HFFc6 (cell line): ENCODE results near the gene SIGLEC15. TPM values are rescaled to one million over a fixed set of nuclear protein-coding genes. Genes with fewer than 3 reads are reported as not detected.
A peak's percentile ranks its signal among the peaks of the same experiment; 100 is the strongest.

Source experiments
- DNase-seq: peaks from one replicate; pipeline ENCODE4 v3.0.0-alpha.2; 2018
- H3K27ac Mint-ChIP-seq: 2 replicates; pipeline ENCODE4 v1.8.0; 2020; ENCODE audit warnings: mild to moderate bottlenecking, mixed read lengths
- H3K27me3 Mint-ChIP-seq: 2 replicates; pipeline ENCODE4 v1.8.0; 2021; ENCODE audit warnings: mild to moderate bottlenecking, moderate library complexity, mixed read lengths; ENCODE audit not compliant: insufficient read depth
- H3K36me3 Mint-ChIP-seq: 2 replicates; pipeline ENCODE4 v1.8.0; 2021; ENCODE audit warnings: low read depth, mixed read lengths
- H3K4me1 Mint-ChIP-seq: 2 replicates; pipeline ENCODE4 v1.8.0; 2020; ENCODE audit warnings: low read depth, mixed read lengths
- H3K4me3 Mint-ChIP-seq: 2 replicates; pipeline ENCODE4 v1.8.0; 2020; ENCODE audit warnings: mild to moderate bottlenecking, moderate library complexity, mixed read lengths
- H3K9me3 Mint-ChIP-seq: 2 replicates; pipeline ENCODE4 v1.8.0; 2020; ENCODE audit warnings: mild to moderate bottlenecking, mixed read lengths
- total RNA-seq, 6 experiments: library from RNA; stranded (reverse); fragmentation: NEBNext Ultra II Directional; extraction: Animal tissue kit (Norgen Biotek cat#: 25700); gene quantifications; 2 replicates in 1 of 6; 3 replicates in 5 of 6; pipeline ENCODE4 v1.2.3, GENCODE V29; 2021
- TF ChIP-seq, protein P1 (sequence below): fragments of 200-600 bp; sonication (generic); IDR thresholded peaks from 2 replicates; pipeline ENCODE4 v1.5.0; 2021; ENCODE audit warnings: antibody characterized with exemption, mild to moderate bottlenecking

Gene SIGLEC15
- total RNA-seq, 6 experiments from 2014 or later = 0.40 to 0.91 (median 0.61) TPM

- H3K36me3 Mint-ChIP-seq = peaks cover 6% of the 10 kb centered on the region
- peak overlapping the region; percentile 35; the same call in 1 of the 2 replicates for H3K4me3 Mint-ChIP-seq
- peaks cover 1% of the 10 kb centered on the region; the same call in 1 of the 2 replicates for H3K9me3 Mint-ChIP-seq
- no peaks in the 10 kb centered on the region; the same call in 1 of the 2 replicates for H3K27me3 Mint-ChIP-seq
- H3K4me1 Mint-ChIP-seq = peaks cover 28% of the 10 kb centered on the region
- peak overlapping the region; percentile 93 for H3K27ac Mint-ChIP-seq
- TF ChIP-seq, protein P1, sequence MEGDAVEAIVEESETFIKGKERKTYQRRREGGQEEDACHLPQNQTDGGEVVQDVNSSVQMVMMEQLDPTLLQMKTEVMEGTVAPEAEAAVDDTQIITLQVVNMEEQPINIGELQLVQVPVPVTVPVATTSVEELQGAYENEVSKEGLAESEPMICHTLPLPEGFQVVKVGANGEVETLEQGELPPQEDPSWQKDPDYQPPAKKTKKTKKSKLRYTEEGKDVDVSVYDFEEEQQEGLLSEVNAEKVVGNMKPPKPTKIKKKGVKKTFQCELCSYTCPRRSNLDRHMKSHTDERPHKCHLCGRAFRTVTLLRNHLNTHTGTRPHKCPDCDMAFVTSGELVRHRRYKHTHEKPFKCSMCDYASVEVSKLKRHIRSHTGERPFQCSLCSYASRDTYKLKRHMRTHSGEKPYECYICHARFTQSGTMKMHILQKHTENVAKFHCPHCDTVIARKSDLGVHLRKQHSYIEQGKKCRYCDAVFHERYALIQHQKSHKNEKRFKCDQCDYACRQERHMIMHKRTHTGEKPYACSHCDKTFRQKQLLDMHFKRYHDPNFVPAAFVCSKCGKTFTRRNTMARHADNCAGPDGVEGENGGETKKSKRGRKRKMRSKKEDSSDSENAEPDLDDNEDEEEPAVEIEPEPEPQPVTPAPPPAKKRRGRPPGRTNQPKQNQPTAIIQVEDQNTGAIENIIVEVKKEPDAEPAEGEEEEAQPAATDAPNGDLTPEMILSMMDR = no peak
- no peak for DNase-seq
Measured at GRCh38 chr18:45792506-45793263, 32.8 kb upstream of the SIGLEC15 start.

DNA sequence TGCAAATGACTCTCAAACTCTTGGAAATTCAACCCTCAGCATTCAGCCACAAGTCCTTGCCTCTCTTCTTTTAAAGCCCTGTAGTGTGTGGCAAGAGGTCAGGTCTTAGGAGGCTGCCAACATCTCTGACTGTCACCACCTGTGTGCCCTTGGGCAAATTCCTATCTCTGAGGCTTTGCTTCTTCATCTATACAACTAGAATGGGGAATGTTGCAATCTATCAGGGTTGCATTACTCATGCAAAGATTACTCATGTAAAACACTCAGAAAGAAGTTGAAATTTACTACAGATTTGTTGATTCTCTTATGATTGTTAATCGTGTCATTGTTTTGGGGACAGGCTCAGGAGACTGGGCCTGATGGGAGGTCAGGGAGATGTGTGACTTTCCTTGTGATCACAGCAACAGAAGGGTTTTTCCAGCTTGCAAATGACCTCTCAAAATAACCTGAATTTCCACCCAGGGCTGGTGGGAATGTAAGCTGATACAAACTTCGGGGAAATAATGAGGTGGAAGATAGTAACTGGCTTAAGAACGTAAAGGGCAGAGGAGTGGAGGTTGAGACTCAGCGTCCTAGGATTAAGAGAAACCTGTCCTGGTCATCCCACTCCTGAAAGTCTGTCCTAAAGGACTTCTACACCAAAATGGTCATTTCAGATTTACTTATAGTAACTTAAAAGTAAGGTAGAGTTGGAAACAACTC is 32.1 kb upstream of the SIGLEC15 start:
- peak; percentile 95 for DNase-seq
- H3K9me3 Mint-ChIP-seq = peaks cover 9% of the 10 kb centered on the region
- peaks cover 14% of the 10 kb centered on the region for H3K36me3 Mint-ChIP-seq
- peak overlapping the region; percentile 93 for H3K27ac Mint-ChIP-seq
- H3K4me1 Mint-ChIP-seq = peaks cover 28% of the 10 kb centered on the region
- TF ChIP-seq, protein P1 = no peak
- no peaks in the 10 kb centered on the region; the same call in 1 of the 2 replicates for H3K27me3 Mint-ChIP-seq
- peak overlapping the region; percentile 72 for H3K4me3 Mint-ChIP-seq

GRCh38 chr18:45801416-45802004 is 24.0 kb upstream of the SIGLEC15 start:
- DNase-seq = no peak
- Mint-ChIP-seq H3K27me3 (no peaks in the 10 kb centered on the region), H3K36me3 (peaks cover 38% of the 10 kb centered on the region), H3K27ac (peak overlapping the region; percentile 95), H3K9me3 (peaks cover 41% of the 10 kb centered on the region), H3K4me3 (no peak overlapping the region), H3K4me1 (peaks cover 52% of the 10 kb centered on the region)
- TF ChIP-seq, protein P1 = peak; percentile 25; the same call in 1 of the 2 replicates

- H3K27ac Mint-ChIP-seq = peak overlapping the region; percentile 95
Measured at GRCh38 chr18:45802814-45803492, 22.5 kb upstream of the SIGLEC15 start.

GRCh38 chr18:45805551-45805950 is 19.9 kb upstream of the SIGLEC15 start:
- Mint-ChIP-seq H3K36me3 (peaks cover 41% of the 10 kb centered on the region), H3K9me3 (peaks cover 21% of the 10 kb centered on the region), H3K4me3 (no peak overlapping the region), H3K27ac (no peak overlapping the region), H3K27me3 (no peaks in the 10 kb centered on the region), H3K4me1 (peaks cover 62% of the 10 kb centered on the region)
- DNase-seq = no peak
- TF ChIP-seq, protein P1 = no peak

More at GRCh38 chr18:45802814-45803492, 22.5 kb upstream of the SIGLEC15 start:
- Mint-ChIP-seq H3K4me1 (peaks cover 62% of the 10 kb centered on the region), H3K36me3 (peaks cover 42% of the 10 kb centered on the region), H3K27me3 (no peaks in the 10 kb centered on the region), H3K4me3 (peak overlapping the region; percentile 73), H3K9me3 (peaks cover 37% of the 10 kb centered on the region)
- DNase-seq = peak; percentile 98
- TF ChIP-seq, protein P1 = no peak
